ENCODE results near the gene DCTN4. TPM values are rescaled to one million over a fixed set of nuclear protein-coding genes. Genes with fewer than 3 reads are reported as not detected.
"Not testable (repeated sequence)": the region's sequence is repeated elsewhere in the genome, so short reads cannot be mapped to it uniquely, and the experiment has no call there.

Gene DCTN4
- total and polyA plus RNA-seq, 2 of the 4 experiments (the other 2 are of a cell fraction) = 28.1 to 50.2 TPM

GRCh38 chr5:150794927-150795326 is 36.1 kb upstream of the DCTN4 start:
- Histone ChIP-seq H4K8ac (ENCODE audit: low read depth in 2 of 2, low read length in 2 of 2) (no peak overlapping the region), H3K9me1 (ENCODE audit: insufficient read depth, low read length) (peaks cover 8% of the 10 kb centered on the region), H2BK20ac (ENCODE audit: low read depth, low read length) (no peak overlapping the region), H2AK9ac (replicated peaks; ENCODE audit: low read depth, low read length, poor library complexity) (no peak overlapping the region), H3K79me1 (ENCODE audit: low read depth in 1 of 2, low read length in 2 of 2) (peaks cover 19 to 41% of the 10 kb centered on the region in 2 experiments; a peak in 3 of 4 replicates), H3K23ac (ENCODE audit: low read depth, low read length) (no peak overlapping the region), H2BK15ac (ENCODE audit: low read depth, low read length) (no peak overlapping the region), H2BK120ac (ENCODE audit: low read depth, low read length) (no peak overlapping the region), H3K14ac (replicated peaks; ENCODE audit: low read depth, low read length) (no peak overlapping the region), H3K9ac (ENCODE audit: low read depth, low read length) (no peak overlapping the region), H3K27me3 (ENCODE audit: control insufficient read depth, insufficient read depth, low read length) (no peaks in the 10 kb centered on the region), H4K20me1 (ENCODE audit: insufficient read depth, low read length) (peaks cover 1% of the 10 kb centered on the region), H3K9me3 (ENCODE audit: control insufficient read depth, insufficient read depth, low read length) (no peaks in the 10 kb centered on the region), H3K4me3 (ENCODE audit: insufficient read depth, low read depth, low read length) (no peak overlapping the region), H2AFZ (replicated peaks; ENCODE audit: low read length, poor library complexity) (no peak overlapping the region), H4K91ac (ENCODE audit: insufficient read depth, low read depth, low read length) (no peak overlapping the region), H3K27ac (ENCODE audit: insufficient read depth, low read length) (no peak overlapping the region), H2BK5ac (ENCODE audit: low read depth, low read length, poor library complexity, severe bottlenecking) (no peak overlapping the region), H3K18ac (ENCODE audit: low read depth, low read length) (no peak overlapping the region), H3K4me2 (ENCODE audit: low read depth, low read length) (no peak overlapping the region), H3K4me1 (ENCODE audit: control insufficient read depth, insufficient read depth, low read length) (peaks cover 7% of the 10 kb centered on the region), H3K56ac (ENCODE audit: extremely low read depth, insufficient read depth, low read length) (no peak overlapping the region), H2AK5ac (ENCODE audit: low read depth, low read length) (no peak overlapping the region), H3K36me3 (ENCODE audit: control insufficient read depth, insufficient read depth, low read length) (peaks cover 18% of the 10 kb centered on the region), H3K4ac (ENCODE audit: low read depth, low read length) (no peak overlapping the region), H4K5ac (ENCODE audit: low read depth, low read length) (no peak overlapping the region)
- dilution Hi-C loops (cut with HindIII; ENCODE audit: low sequenced_read_pairs, unreplicated experiment) (no loop called here), in situ Hi-C loops (cut with MboI; ENCODE audit: low sequenced_read_pairs) (loop anchor here (10.0 kb wide), 1 partner anchor 370 kb away; no protein-coding TSS in a partner anchor), intact Hi-C loops (cut with micrococcal nuclease) (loop anchor here (5.0 kb wide), 1 partner anchor 38 kb away; the partner anchor contains the start of gene DCTN4)
- no CpG with 5 or more reads among the region's 2 CpGs for WGBS, 2 experiments (ENCODE audit: extremely low coverage in 2 of 2, insufficient read length in 1 of 2)
- BruUV-seq (replicated peaks) = no TSS peak
- no peak for DNase-seq
- ChIA-PET CTCF (no interaction called here), POLR2A (ENCODE audit: unreplicated experiment) (no interaction called here)
- no peak for ATAC-seq (ENCODE audit: low read depth)
- TF ChIP-seq BHLHE40 (IDR thresholded peaks at IDR 0.05; ENCODE audit: low read depth, low read length) (no peak), ELK1 (IDR thresholded peaks at IDR 0.05; ENCODE audit: borderline replicate concordance, low read depth, low read length) (no peak), POLR2A (IDR thresholded peaks at IDR 0.05; ENCODE audit: low read depth, low read length) (no peak), RCOR1 (IDR thresholded peaks at IDR 0.05; ENCODE audit: insufficient replicate concordance, low read length) (no peak), USF2 (IDR thresholded peaks at IDR 0.05; ENCODE audit: low read depth, low read length) (no peak)

DNA sequence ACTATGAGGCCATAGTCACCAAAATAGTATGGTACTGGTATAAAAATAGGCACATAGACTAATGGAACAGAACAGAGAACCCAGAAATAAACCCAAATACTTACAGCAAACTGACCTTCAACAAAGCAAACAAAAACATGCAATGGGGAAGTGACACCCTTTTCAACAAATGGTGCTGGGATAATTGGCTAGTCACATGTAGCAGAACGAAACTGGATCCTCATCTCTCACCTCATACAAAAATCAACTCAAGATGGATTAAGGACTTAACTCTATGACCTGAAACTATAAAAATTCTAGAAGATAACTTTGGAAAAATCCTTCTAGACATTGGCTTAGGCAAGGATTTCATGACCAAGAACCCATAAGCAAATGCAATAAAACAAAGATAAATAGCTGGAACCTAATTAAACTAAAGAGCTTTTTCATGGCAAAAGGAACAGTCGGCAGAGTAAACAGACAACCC is 34.6 kb upstream of the DCTN4 start:
- H3K14ac ChIP-seq (replicated peaks; ENCODE audit: low read depth, low read length); H3K23ac ChIP-seq (ENCODE audit: low read depth, low read length); H3K4me3 ChIP-seq (ENCODE audit: insufficient read depth, low read depth, low read length); H2BK15ac ChIP-seq (ENCODE audit: low read depth, low read length); POLR2A ChIA-PET (ENCODE audit: unreplicated experiment); H2AFZ ChIP-seq (replicated peaks; ENCODE audit: low read length, poor library complexity); dilution Hi-C loops (cut with HindIII; ENCODE audit: low sequenced_read_pairs, unreplicated experiment); H3K27me3 ChIP-seq (ENCODE audit: control insufficient read depth, insufficient read depth, low read length); H3K27ac ChIP-seq (ENCODE audit: insufficient read depth, low read length); H3K4me2 ChIP-seq (ENCODE audit: low read depth, low read length); H3K9me3 ChIP-seq (ENCODE audit: control insufficient read depth, insufficient read depth, low read length); H4K91ac ChIP-seq (ENCODE audit: insufficient read depth, low read depth, low read length); BruUV-seq (replicated peaks); H2AK5ac ChIP-seq (ENCODE audit: low read depth, low read length); H3K9ac ChIP-seq (ENCODE audit: low read depth, low read length); H2BK20ac ChIP-seq (ENCODE audit: low read depth, low read length); H4K20me1 ChIP-seq (ENCODE audit: insufficient read depth, low read length); ATAC-seq (ENCODE audit: low read depth); H2BK5ac ChIP-seq (ENCODE audit: low read depth, low read length, poor library complexity, severe bottlenecking); H3K18ac ChIP-seq (ENCODE audit: low read depth, low read length); H4K8ac ChIP-seq (ENCODE audit: low read depth in 2 of 2, low read length in 2 of 2); H2AK9ac ChIP-seq (replicated peaks; ENCODE audit: low read depth, low read length, poor library complexity); H3K4ac ChIP-seq (ENCODE audit: low read depth, low read length); H3K56ac ChIP-seq (ENCODE audit: extremely low read depth, insufficient read depth, low read length); H4K5ac ChIP-seq (ENCODE audit: low read depth, low read length); H2BK120ac ChIP-seq (ENCODE audit: low read depth, low read length); DNase-seq: not testable (repeated sequence)
- Histone ChIP-seq H3K9me1 (ENCODE audit: insufficient read depth, low read length) (peaks cover 17% of the 10 kb centered on the region), H3K4me1 (ENCODE audit: control insufficient read depth, insufficient read depth, low read length) (peaks cover 12% of the 10 kb centered on the region), H3K79me1 (ENCODE audit: low read depth in 1 of 2, low read length in 2 of 2) (peaks cover 26 to 55% of the 10 kb centered on the region in 2 experiments), H3K36me3 (ENCODE audit: control insufficient read depth, insufficient read depth, low read length) (peaks cover 18% of the 10 kb centered on the region)
- intact Hi-C loops (cut with micrococcal nuclease) = loop anchor here (5.0 kb wide), 1 partner anchor 36 kb away; the partner anchor contains the start of gene DCTN4
- in situ Hi-C loops (cut with MboI; ENCODE audit: low sequenced_read_pairs) = loop anchor here (10.0 kb wide), 1 partner anchor 371 kb away; no protein-coding TSS in a partner anchor
- CTCF ChIA-PET = interaction anchor here (0.7 to 0.9 kb wide), 2 partner anchors 12 to 22 kb away, joined by 3 to 4 read pairs; no protein-coding TSS in a partner anchor
- no CpG with 5 or more reads among the region's 2 CpGs for WGBS, 2 experiments (ENCODE audit: extremely low coverage in 2 of 2, insufficient read length in 1 of 2)

Data from IMR-90 (cell line).